ENCODE results near the gene EBF3.

EBF3 gene

DNA sequence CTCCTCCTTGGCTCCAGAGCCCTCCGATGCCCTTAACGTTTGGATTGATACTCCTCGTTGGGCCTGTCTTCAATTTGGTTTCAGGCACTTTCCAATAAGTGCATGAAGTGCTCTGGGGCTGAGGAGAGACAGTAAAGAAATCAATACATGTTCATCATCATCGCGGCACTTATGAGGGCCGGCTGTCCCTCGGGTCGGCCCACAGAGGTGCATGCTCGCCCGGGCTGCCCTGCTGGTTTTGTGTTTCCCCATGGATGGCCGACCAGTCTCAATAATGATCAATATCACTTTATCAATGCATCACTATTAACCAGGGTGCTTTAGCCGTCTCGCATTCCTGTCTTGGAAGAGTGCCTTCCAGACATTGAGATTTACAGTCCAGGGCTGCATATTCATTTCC lies 154.2 kb downstream of the EBF3 start:
- Histone ChIP-seq H3K27ac (ENCODE audit: low read length) (no peak overlapping the region), H3K4me3 (ENCODE audit: low read length) (no peak overlapping the region), H3K9ac (ENCODE audit: low read length) (no peak overlapping the region), H3K4me2 (ENCODE audit: low read length) (no peak overlapping the region), H3K79me2 (ENCODE audit: low read length) (no peaks in the 10 kb centered on the region), H3K27me3 (ENCODE audit: low read depth, low read length) (no peaks in the 10 kb centered on the region), H3K4me1 (ENCODE audit: low read length) (no peaks in the 10 kb centered on the region), H4K20me1 (ENCODE audit: insufficient read depth, low read length) (no peaks in the 10 kb centered on the region), H2AFZ (ENCODE audit: low read depth, low read length) (no peak overlapping the region), H3K36me3 (replicated peaks; ENCODE audit: low read depth, low read length) (no peaks in the 10 kb centered on the region), H3K9me3 (ENCODE audit: insufficient read depth, low read length) (no peaks in the 10 kb centered on the region)
- TF ChIP-seq EZH2phosphoT487 (IDR thresholded peaks at IDR 0.05; ENCODE audit: low read depth) = no peak
- TF ChIP-seq, protein P1, sequence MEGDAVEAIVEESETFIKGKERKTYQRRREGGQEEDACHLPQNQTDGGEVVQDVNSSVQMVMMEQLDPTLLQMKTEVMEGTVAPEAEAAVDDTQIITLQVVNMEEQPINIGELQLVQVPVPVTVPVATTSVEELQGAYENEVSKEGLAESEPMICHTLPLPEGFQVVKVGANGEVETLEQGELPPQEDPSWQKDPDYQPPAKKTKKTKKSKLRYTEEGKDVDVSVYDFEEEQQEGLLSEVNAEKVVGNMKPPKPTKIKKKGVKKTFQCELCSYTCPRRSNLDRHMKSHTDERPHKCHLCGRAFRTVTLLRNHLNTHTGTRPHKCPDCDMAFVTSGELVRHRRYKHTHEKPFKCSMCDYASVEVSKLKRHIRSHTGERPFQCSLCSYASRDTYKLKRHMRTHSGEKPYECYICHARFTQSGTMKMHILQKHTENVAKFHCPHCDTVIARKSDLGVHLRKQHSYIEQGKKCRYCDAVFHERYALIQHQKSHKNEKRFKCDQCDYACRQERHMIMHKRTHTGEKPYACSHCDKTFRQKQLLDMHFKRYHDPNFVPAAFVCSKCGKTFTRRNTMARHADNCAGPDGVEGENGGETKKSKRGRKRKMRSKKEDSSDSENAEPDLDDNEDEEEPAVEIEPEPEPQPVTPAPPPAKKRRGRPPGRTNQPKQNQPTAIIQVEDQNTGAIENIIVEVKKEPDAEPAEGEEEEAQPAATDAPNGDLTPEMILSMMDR (IDR thresholded peaks at IDR 0.05; ENCODE audit: low read depth, low read length) = no peak

DNA sequence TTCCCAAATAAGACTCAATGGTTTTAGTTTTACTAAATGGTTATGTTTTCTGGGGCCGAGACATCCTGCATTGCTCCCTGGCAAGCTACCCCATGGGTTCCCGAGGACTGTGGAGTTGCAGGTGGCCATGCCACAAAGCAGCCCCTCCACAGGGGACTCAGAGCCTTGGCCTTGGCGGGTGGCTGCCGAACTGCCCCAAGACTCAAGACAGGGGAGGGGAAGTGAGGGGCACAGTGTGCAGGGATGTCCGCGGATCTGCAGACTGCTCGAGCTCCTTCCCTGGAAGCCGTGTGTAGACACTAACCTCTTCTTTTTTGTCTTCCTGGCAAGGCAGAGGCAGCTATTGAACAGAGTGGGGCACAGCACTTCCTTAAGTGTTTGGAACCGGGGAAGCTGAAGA lies 154.6 kb downstream of the EBF3 start:
- Histone ChIP-seq H3K4me3 (ENCODE audit: low read length) (no peak overlapping the region), H3K27me3 (ENCODE audit: low read depth, low read length) (no peaks in the 10 kb centered on the region), H3K4me1 (ENCODE audit: low read length) (no peaks in the 10 kb centered on the region), H3K9me3 (ENCODE audit: insufficient read depth, low read length) (no peaks in the 10 kb centered on the region), H3K27ac (ENCODE audit: low read length) (no peak overlapping the region), H2AFZ (ENCODE audit: low read depth, low read length) (no peak overlapping the region), H3K9ac (ENCODE audit: low read length) (no peak overlapping the region), H3K4me2 (ENCODE audit: low read length) (no peak overlapping the region), H4K20me1 (ENCODE audit: insufficient read depth, low read length) (no peaks in the 10 kb centered on the region), H3K36me3 (replicated peaks; ENCODE audit: low read depth, low read length) (no peaks in the 10 kb centered on the region), H3K79me2 (ENCODE audit: low read length) (no peaks in the 10 kb centered on the region)
- TF ChIP-seq, protein P1 (IDR thresholded peaks at IDR 0.05; ENCODE audit: low read depth, low read length) = no peak
- TF ChIP-seq EZH2phosphoT487 (IDR thresholded peaks at IDR 0.05; ENCODE audit: low read depth) = no peak

DNA sequence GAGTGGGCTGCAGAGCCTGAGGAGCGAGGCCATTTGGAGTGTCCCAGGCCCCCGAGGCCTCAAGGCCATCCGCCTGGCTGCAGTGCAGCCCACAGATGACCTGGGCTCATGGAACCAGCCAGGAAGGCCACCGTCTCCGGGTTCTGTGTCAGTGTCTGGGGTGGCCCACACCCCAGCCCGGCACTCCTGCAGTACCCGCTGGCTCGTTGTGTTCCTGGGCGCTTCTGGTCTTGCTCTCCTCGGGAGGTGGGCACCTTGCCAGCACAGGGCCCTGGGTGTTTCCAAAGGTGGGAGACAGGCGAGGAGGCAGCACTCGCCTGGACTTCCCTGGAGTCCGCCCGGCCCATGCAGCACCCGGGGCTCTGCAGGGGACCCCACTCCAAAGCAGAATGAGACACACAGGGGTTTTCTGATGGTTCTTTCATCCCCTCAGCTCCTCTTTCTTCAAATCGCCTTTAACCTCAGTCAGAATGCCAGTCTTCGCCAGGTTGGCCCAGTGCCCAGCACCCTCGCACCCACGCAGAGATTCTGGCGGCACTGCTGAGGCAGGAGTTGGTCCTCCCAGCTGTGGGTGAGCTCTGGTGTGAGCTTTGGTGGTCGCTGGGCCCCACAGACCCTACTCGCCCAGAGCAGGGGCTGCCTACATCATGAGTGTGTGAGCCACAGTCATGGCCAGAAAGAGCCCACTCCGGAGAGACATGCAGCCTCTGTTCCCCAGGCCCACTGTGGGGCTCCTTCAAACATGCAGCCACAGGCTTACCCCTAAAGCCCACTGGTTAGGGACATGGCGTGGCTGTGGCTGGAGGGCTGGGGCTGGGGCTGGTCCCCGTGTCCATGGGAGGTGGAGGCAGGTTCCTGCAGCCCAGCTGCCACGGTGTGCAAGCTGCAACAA lies 155.7 kb downstream of the EBF3 start:
- Histone ChIP-seq H3K4me3 (ENCODE audit: low read length) (no peak overlapping the region), H3K27me3 (ENCODE audit: low read depth, low read length) (no peaks in the 10 kb centered on the region), H3K9ac (ENCODE audit: low read length) (no peak overlapping the region), H4K20me1 (ENCODE audit: insufficient read depth, low read length) (no peaks in the 10 kb centered on the region), H3K27ac (ENCODE audit: low read length) (no peak overlapping the region), H3K9me3 (ENCODE audit: insufficient read depth, low read length) (no peaks in the 10 kb centered on the region), H3K4me1 (ENCODE audit: low read length) (no peaks in the 10 kb centered on the region), H3K4me2 (ENCODE audit: low read length) (no peak overlapping the region), H3K36me3 (replicated peaks; ENCODE audit: low read depth, low read length) (no peaks in the 10 kb centered on the region), H3K79me2 (ENCODE audit: low read length) (no peaks in the 10 kb centered on the region), H2AFZ (ENCODE audit: low read depth, low read length) (no peak overlapping the region)
- TF ChIP-seq, protein P1 (IDR thresholded peaks at IDR 0.05; ENCODE audit: low read depth, low read length) = no peak

DNA sequence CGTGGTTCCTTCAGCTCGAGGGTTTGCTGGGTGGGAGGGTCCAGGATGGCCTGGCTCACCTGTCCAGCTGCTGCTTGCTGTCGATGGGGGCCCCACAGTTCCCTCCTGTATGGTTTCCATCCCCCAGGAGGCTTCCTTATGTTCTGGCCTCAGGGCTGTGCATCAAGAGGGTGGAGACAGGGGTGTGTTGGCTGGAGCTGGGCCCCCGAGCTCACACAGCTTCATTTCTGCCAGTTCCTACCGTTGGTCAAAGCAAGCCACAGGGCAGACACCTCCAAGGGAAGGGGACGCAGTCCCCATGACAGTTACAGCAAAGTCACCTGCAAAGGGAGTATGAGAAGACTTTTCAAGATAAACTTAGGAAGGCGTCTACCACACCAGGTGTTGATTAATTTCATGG lies 156.9 kb downstream of the EBF3 start:
- Histone ChIP-seq H3K27ac (ENCODE audit: low read length) (no peak overlapping the region), H3K79me2 (ENCODE audit: low read length) (no peaks in the 10 kb centered on the region), H3K4me2 (ENCODE audit: low read length) (no peak overlapping the region), H2AFZ (ENCODE audit: low read depth, low read length) (no peak overlapping the region), H3K4me1 (ENCODE audit: low read length) (no peaks in the 10 kb centered on the region), H3K4me3 (ENCODE audit: low read length) (no peak overlapping the region), H3K27me3 (ENCODE audit: low read depth, low read length) (no peaks in the 10 kb centered on the region), H4K20me1 (ENCODE audit: insufficient read depth, low read length) (no peaks in the 10 kb centered on the region), H3K9me3 (ENCODE audit: insufficient read depth, low read length) (no peaks in the 10 kb centered on the region), H3K36me3 (replicated peaks; ENCODE audit: low read depth, low read length) (no peaks in the 10 kb centered on the region), H3K9ac (ENCODE audit: low read length) (no peak overlapping the region)
- no peak for TF ChIP-seq EZH2phosphoT487 (IDR thresholded peaks at IDR 0.05; ENCODE audit: low read depth)
- TF ChIP-seq, protein P1 (IDR thresholded peaks at IDR 0.05; ENCODE audit: low read depth, low read length) = no peak
